ENCODE measurements around the gene ZBTB34.

DNA sequence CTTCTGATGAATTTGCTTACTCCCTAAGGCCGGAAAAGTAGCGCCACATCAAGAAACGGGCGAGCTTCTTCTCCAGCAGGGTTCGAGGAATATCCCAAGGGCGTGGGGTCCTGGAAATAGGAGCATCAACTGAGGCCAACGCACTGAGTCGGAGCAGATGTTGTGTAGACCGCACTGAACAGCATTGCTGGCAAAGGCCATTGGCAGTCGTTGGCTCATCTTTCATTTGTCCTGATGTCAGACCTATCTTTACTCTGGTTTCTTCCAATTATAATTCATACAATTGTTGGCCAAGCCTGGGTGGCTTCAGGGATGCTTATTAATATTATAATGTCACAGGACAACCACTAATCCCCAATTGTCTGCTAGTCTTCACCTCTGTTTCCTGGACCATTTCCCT is 26.5 kb downstream of the ZBTB34 start:
- TF ChIP-seq, protein P1, sequence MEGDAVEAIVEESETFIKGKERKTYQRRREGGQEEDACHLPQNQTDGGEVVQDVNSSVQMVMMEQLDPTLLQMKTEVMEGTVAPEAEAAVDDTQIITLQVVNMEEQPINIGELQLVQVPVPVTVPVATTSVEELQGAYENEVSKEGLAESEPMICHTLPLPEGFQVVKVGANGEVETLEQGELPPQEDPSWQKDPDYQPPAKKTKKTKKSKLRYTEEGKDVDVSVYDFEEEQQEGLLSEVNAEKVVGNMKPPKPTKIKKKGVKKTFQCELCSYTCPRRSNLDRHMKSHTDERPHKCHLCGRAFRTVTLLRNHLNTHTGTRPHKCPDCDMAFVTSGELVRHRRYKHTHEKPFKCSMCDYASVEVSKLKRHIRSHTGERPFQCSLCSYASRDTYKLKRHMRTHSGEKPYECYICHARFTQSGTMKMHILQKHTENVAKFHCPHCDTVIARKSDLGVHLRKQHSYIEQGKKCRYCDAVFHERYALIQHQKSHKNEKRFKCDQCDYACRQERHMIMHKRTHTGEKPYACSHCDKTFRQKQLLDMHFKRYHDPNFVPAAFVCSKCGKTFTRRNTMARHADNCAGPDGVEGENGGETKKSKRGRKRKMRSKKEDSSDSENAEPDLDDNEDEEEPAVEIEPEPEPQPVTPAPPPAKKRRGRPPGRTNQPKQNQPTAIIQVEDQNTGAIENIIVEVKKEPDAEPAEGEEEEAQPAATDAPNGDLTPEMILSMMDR (IDR thresholded peaks at IDR 0.05), result no peak
- TF ChIP-seq POLR2A (IDR thresholded peaks at IDR 0.05), result no peak
